ENCODE results near the gene PIP5K1A. TPM values are rescaled to one million over a fixed set of nuclear protein-coding genes. Genes with fewer than 3 reads are reported as not detected.
A peak's percentile ranks its signal among the peaks of the same experiment; 100 is the strongest.

PIP5K1A gene
- total RNA-seq, 1 donor from 2014 or later, result 47.9 TPM

DNA sequence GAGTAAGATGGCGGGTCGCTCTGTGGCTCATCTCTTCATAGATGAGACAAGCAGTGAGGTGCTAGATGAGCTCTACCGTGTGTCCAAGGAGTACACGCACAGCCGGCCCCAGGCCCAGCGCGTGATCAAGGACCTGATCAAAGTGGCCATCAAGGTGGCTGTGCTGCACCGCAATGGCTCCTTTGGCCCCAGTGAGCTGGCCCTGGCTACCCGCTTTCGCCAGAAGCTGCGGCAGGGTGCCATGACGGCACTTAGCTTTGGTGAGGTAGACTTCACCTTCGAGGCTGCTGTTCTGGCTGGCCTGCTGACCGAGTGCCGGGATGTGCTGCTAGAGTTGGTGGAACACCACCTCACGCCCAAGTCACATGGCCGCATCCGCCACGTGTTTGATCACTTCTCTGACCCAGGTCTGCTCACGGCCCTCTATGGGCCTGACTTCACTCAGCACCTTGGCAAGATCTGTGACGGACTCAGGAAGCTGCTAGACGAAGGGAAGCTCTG is 39.6 kb upstream of the PIP5K1A start:
- intact Hi-C loops (cut with DNase I), result loop anchor here (5.0 kb wide), 1 partner anchor 62 kb away; no protein-coding TSS in a partner anchor
- H3K4me3 ChIP-seq, result no peak overlapping the region
- no peaks in the 10 kb centered on the region for H3K9me3 ChIP-seq
- H3K27ac ChIP-seq, result no peak overlapping the region
- H3K4me1 ChIP-seq, result peaks cover 22% of the 10 kb centered on the region
- ATAC-seq (no peak), DNase-seq (no peak)
- H3K36me3 ChIP-seq, result peaks cover 59% of the 10 kb centered on the region
- H3K27me3 ChIP-seq (ENCODE audit: low read depth), result no peaks in the 10 kb centered on the region
- TF ChIP-seq, protein P1, sequence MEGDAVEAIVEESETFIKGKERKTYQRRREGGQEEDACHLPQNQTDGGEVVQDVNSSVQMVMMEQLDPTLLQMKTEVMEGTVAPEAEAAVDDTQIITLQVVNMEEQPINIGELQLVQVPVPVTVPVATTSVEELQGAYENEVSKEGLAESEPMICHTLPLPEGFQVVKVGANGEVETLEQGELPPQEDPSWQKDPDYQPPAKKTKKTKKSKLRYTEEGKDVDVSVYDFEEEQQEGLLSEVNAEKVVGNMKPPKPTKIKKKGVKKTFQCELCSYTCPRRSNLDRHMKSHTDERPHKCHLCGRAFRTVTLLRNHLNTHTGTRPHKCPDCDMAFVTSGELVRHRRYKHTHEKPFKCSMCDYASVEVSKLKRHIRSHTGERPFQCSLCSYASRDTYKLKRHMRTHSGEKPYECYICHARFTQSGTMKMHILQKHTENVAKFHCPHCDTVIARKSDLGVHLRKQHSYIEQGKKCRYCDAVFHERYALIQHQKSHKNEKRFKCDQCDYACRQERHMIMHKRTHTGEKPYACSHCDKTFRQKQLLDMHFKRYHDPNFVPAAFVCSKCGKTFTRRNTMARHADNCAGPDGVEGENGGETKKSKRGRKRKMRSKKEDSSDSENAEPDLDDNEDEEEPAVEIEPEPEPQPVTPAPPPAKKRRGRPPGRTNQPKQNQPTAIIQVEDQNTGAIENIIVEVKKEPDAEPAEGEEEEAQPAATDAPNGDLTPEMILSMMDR (IDR thresholded peaks at IDR 0.05), result no peak

- ATAC-seq (no peak), DNase-seq (no peak)
- intact Hi-C loops (cut with DNase I), result loop anchor here (5.0 kb wide), 1 partner anchor 62 kb away; no protein-coding TSS in a partner anchor
- H3K4me1 ChIP-seq, result peaks cover 26% of the 10 kb centered on the region
- H3K4me3 ChIP-seq, result no peak overlapping the region
- TF ChIP-seq, protein P1 (IDR thresholded peaks at IDR 0.05), result no peak
- no peak overlapping the region for H3K27ac ChIP-seq
- H3K9me3 ChIP-seq, result no peaks in the 10 kb centered on the region
- no peaks in the 10 kb centered on the region for H3K27me3 ChIP-seq (ENCODE audit: low read depth)
- H3K36me3 ChIP-seq, result peaks cover 59% of the 10 kb centered on the region
Observed at GRCh38 chr1:151159373-151159772, 39.0 kb upstream of the PIP5K1A start.

GRCh38 chr1:151164732-151165280 is 33.5 kb upstream of the PIP5K1A start:
- peaks cover 56% of the 10 kb centered on the region for H3K36me3 ChIP-seq
- TF ChIP-seq, protein P1 (IDR thresholded peaks at IDR 0.05), result no peak
- H3K9me3 ChIP-seq, result no peaks in the 10 kb centered on the region
- H3K27me3 ChIP-seq (ENCODE audit: low read depth), result no peaks in the 10 kb centered on the region
- peak in 1 of 2 donors; percentile 2 for ATAC-seq
- peak overlapping the region; percentile 85 for H3K27ac ChIP-seq
- peak; percentile 59 for DNase-seq
- intact Hi-C loops (cut with DNase I), result no loop called here
- peaks cover 31% of the 10 kb centered on the region for H3K4me1 ChIP-seq
- peak overlapping the region; percentile 86 for H3K4me3 ChIP-seq

DNA sequence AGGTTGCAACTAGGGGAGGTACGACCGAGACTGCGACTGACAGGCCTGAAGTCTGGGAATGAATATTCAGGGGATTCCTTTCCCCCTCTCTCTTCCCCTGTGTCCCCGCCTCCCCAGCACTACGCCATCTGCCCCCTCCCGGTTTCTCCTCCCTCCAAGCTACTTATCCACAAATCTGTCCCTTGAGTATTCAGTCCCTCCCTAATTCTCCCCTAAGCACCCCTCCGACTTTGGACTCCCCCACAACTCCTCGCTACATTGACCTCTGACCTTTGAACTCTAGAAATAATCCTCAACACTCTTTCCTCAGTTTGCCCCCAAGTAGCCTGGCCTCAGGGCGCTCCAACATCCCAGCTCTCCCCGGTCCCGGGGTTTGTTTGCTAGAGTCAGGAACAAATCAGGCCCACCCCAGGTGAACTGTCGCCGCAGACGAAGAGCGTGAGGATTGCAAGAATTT is 33.0 kb upstream of the PIP5K1A start:
- H3K27me3 ChIP-seq (ENCODE audit: low read depth), result no peaks in the 10 kb centered on the region
- peaks cover 56% of the 10 kb centered on the region for H3K36me3 ChIP-seq
- ATAC-seq (peak; percentile 55 to 62), DNase-seq (no peak)
- peaks cover 26% of the 10 kb centered on the region for H3K4me1 ChIP-seq
- TF ChIP-seq, protein P1 (IDR thresholded peaks at IDR 0.05), result no peak
- no peaks in the 10 kb centered on the region for H3K9me3 ChIP-seq
- intact Hi-C loops (cut with DNase I), result no loop called here
- peak overlapping the region; percentile 86 for H3K4me3 ChIP-seq
- peak overlapping the region; percentile 85 for H3K27ac ChIP-seq

DNA sequence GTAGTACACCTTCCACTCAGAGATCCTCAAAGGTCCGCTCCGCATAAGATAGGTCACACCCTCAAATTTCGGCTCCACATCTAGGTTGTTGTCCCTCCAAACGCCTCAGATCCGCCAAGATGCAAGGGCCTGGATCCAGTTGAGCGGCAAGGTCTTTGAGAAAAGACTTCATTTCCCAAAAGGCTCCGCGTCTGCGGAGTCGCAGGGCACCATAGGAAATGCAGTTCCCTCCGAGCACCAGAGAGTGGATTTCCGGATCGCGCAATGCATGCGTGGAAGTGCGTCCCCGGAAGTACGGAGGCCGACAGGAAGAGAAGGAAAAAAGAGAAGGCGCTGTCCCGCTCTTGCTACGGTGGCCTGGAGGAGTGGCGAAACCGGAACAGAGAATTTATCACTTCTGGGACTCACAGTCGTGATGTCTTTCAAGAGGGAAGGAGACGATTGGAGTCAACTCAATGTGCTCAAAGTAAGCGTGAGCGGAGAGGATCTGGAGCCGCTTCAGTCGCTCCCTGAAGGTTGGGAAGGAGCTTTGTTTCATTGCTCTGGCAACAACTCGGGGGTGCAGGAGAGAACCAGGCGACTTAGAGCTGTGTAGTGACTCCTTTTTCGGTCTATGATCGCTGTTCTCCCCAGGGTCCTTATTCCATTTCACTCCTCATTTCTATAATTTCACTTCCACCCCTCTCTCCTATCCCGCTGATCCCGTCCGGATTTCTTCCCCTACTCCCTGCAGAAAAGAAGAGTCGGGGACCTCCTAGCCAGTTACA is 32.4 kb upstream of the PIP5K1A start, which contains the start of the genes LYSMD1 and SCNM1:
Gene LYSMD1, minus strand, starts transcription at position 165 of the 767 bp plus-strand sequence. CDS start 644 bp downstream, outside the sequence.
Gene SCNM1, plus strand, starts transcription at position 407 of the 767 bp plus-strand sequence. Its CDS starts 9 bp downstream, at position 416.
- Histone ChIP-seq H3K4me1 (peaks cover 26% of the 10 kb centered on the region), H3K36me3 (peaks cover 56% of the 10 kb centered on the region), H3K27me3 (ENCODE audit: low read depth) (no peaks in the 10 kb centered on the region), H3K4me3 (peak within 1 kb of the TSS; percentile 86), H3K9me3 (no peaks in the 10 kb centered on the region), H3K27ac (peak within 1 kb of the TSS; percentile 85)
- DNase-seq (peak; percentile 97), ATAC-seq (peak; percentile 97)
- TF ChIP-seq, protein P1 (IDR thresholded peaks at IDR 0.05), result no peak
- intact Hi-C loops (cut with DNase I), result no loop called here
